Activated gamma-delta T cell treated with anti-CD3 and anti-CD28 coated beads, Interleukin-2, amount 50 U/mL, for 16 hours (primary cell): ENCODE data around the gene USP48.
"Not testable (repeated sequence)": the region's sequence is repeated elsewhere in the genome, so short reads cannot be mapped to it uniquely, and the experiment has no call there.

Experiments used
- DNase-seq: peaks from one replicate; pipeline ENCODE4 v3.0.0-alpha.2; 2020; ENCODE audit warnings: low read depth

The USP48 gene

DNA sequence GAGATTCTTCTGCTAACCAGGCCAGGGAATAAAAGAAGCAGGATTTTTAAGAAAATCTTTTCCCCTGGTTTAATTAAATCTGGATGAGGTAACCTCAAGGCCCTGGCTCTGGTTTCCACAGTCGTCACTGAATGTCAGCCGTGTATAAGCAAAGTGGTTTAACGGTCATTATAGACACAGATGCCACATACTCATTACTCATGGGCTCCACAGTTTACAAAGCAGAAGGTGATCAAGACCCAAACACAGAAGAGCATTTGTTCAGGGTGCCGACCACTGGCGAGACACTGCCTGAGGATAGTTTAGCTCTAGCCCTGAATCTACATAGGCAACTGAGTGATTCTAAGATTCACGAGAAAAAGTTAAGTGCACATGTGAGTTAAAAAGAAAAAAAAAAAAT is 86.0 kb downstream of the USP48 start:
- DNase-seq = no peak

DNA sequence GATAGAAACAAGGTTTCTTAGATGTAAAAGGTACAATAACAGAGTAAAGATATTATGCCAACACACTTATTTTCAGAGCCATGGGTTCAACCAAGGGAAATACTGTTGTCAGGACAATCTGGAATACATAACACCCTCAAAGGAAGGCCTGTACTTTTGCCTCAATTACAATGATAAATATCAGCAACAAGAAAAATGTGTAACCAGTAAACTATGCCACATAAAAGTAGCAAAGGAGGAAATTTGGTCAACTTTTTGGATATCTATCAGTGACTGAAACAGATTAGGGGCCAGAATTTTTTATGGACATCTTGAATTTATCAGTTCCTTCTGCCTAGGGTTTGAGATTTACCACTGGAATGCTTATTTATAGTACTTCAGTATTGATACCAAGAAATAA is 89.2 kb downstream of the USP48 start:
- no peak for DNase-seq

DNA sequence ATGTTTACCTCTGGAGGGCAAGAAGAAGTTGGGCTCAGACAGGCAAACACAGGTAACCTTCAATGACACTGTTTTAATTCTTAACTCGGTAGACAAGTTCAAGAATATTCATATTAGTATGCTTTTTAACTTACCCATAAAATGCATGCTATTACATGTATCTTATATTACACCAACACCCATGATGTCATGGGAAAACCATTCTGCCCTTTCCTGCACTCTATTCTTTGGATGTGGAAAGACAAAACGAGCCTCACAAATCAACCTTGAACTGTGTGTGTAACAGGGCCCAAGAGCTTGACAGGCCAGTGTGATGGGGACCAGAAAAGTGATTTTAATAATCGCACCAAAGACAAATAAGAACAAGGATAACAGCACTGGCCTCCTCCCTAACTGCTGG is 91.2 kb downstream of the USP48 start:
- no peak for DNase-seq

DNA sequence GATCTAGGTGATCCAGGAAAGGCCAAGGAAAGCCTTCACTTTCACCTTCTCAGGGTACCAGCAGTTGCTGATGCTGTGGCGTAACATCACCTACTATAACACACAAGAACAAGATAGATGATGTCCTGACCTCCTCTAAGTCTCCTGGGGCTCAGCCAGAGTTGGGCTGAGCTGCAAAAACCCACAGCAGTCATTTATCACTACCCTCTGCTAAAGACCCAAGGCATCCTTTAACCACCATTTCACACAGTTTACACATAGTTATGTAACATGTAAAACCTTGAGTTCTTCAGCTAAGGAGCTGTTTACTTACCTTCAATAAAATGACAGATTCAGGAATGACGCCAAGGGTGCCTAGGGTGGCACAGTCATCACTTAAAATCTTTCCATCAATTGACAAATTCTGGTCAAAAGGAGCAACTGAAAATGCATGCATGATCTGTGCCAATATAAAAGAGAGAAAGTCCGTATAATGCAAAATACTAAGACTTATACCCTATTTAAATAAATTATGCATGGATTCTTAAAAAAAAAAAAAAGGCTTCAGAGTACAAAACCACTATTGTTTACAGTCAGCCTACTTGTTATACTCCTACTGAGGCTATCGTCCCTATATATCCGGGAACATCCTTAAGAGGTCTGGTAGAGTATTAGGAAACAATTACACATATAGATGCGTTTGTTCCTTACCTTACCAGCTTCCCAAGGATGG is 93.1 kb downstream of the USP48 start:
- no peak for DNase-seq

DNA sequence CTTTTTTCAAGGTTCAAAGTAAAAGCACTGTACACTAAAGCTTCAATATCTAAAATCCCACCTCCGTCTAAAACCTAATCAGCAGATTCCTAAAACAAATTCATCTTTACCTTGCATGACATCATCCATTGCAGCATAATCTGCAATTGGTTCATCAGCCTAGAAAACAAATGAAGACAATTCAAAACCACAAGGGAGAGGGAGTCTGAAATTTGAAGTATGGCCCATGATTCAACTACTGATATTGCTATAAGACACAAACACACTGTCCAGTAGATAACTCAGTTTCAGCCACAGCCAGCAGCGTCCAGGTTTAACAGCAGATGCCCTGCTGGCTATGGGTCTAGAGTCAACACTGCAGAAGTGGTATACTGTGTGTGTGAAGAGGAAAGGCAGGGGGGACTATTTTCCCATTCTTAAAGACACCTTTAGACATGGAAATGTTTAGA is 95.8 kb downstream of the USP48 start:
- no peak for DNase-seq

DNA sequence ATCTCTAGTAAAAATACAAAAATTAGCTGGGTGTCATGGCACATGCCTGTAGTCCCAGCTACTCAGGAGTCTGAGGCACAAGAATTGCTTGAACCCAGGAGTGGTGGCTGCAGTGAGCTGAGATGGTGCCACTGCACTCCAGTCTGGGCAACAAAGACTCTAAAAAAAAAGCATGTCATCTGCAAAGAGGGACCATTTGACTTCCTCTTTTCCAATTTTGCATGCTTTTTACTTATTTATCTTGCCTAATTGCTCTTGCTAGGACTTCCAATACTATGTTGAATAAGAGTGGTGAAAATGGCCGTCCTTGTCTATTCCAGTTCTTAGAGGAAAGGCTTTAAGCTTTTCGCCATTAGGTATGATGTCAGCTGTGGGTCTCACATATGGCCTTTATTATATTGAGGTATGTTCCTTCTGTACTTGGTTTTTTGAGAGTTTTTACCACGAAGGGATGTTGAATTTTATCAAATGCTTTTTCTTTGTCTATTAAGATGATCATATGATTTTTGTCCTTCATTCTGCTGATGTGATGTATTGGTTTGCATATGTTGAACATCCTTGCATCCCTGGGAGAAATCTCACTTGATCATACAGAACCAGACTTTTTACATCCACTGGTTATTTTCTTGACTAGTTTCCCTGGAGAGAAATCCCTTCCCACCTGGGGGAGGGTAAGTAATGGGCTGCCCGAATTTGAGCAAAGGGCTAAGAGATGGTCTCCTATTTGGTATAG is 96.8 kb downstream of the USP48 start:
- no peak for DNase-seq

DNA sequence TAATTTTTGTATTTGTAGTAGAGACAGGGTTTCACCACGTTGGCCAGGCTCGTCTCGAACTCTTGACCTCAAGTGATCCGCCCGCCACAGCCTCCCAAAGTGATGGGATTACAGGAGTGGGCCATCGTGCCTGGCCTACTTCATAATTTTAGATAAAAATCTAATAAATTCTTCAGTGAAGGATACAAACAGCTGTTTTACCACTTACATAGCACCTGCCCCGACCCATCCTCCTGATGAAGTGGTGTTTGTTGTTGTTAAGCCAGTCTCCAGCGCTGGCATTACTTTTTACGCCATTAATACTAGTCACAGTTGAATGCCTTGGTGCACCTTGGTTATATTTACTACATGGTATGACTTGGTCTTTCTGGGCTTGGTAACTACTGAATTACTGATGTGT is 101.5 kb downstream of the USP48 start:
- no peak for DNase-seq

DNA sequence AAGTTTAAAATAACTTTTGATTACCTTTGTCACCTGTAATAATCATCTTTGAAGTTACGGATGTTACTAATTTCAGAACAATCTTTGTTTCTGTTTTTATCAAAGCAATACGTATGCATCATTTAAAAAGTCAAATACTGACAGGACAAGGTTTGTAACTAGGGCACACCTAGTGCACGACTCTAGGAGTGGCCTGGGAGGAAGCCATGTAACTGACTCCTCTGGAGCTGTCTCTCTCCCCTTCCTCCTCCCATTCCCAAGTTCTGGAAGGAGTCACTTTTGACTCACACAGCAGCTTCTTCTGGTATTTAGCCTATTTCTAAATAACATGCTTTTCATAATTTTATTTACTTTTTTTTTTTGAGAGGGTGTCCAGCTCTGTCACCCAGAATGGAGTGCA is 102.0 kb downstream of the USP48 start:
- no peak for DNase-seq

DNA sequence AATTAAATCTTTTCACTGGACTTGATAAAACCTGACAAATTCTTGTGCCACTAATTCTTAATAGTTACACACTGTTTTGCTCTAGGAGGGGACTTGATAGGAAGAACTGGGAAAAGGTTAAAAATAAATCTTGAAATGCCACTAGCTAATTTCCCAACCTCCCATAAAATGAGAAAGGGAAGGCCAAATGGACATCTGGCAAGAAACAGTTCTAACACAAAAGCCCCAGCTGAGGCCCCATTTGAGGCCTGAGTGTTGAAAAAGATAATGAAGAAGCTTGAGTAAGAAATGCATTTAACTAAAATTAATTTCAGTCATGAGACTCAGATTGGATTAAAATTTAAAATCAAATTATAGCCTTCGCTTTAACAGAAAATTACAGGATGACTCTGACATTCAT is 102.6 kb downstream of the USP48 start:
- DNase-seq = no peak

DNA sequence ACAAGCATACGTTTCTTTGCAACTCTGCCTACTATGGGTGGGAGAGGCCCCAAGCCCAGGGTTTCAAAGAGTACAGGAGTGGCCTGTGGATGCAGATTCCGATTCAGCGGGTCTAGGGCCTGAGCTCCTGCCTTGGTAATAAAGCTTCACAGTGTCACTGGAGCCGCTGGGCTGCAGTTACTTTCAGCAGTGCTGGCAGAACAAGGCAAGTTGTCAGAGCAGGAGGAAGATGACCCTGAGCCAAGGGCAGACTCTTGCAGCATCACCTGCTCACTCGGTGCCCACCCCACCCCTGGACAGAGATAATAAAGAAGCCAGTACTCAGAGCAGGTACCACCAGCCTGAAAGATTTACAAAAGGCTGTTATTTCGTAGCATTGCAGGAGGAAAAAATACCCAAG is 105.8 kb downstream of the USP48 start:
- no peak for DNase-seq

DNA sequence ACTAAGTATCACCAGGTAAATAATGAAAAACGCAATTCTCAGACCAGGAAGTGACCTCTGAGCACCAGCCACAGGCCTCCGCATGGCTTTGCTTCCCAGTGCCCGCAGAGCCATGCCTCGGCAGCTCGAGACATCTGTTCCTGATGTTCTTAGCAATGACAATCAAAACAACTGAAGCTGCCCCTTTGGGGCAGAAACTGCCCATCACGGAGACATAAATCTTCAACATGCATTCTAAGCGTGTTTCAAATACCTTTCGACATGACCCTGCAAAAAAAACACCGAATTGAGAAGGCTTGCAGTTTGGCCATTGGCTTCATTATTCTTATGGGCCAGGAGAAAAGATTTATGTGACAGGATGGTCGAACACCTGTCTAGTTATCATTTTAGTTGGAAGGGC is 108.0 kb downstream of the USP48 start:
- DNase-seq = no peak

DNA sequence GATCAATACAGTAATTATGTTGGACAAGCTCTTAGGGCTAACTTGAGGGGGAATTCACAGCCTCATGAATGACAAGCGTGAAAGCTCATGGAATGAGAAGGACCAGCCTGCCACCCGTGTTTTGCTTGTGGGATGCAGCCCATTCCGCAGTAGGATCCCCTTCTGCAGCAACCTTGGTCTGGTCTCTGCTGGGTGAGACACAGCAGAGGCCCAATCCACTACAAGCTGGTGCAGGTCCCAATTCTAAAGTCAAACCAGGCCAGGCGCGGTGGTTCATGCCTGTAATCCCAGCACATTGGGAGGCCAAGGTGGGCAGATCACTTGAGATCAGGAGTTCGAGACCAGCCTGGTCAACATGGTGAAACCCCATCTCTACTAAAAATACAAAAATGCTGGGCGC is 109.1 kb downstream of the USP48 start:
- not testable (repeated sequence) for DNase-seq

DNA sequence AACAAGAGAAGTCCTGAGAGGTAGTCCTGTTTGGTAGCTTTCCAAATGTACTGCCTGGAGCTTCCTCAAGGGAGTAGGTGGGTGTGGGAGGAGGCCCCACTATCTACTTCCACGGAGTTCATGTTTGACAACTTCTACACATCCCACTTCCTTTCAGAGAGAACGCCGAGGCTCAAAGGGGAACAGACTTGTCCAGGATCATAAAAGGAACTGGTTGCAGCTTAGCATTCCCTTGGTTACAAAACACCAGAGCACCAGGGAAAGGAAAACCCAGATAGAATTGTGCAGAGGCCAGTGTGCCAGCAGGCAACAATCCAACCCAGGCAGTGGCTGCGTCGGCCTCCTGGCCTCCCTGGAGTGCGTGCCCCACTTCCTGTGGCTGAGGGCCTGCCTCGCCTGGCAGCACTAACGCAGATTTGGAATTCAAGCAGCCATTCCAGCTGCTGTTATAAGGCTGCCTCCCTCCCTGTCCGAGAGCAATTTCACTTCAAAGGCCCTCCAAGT is 109.6 kb downstream of the USP48 start:
- no peak for DNase-seq

DNA sequence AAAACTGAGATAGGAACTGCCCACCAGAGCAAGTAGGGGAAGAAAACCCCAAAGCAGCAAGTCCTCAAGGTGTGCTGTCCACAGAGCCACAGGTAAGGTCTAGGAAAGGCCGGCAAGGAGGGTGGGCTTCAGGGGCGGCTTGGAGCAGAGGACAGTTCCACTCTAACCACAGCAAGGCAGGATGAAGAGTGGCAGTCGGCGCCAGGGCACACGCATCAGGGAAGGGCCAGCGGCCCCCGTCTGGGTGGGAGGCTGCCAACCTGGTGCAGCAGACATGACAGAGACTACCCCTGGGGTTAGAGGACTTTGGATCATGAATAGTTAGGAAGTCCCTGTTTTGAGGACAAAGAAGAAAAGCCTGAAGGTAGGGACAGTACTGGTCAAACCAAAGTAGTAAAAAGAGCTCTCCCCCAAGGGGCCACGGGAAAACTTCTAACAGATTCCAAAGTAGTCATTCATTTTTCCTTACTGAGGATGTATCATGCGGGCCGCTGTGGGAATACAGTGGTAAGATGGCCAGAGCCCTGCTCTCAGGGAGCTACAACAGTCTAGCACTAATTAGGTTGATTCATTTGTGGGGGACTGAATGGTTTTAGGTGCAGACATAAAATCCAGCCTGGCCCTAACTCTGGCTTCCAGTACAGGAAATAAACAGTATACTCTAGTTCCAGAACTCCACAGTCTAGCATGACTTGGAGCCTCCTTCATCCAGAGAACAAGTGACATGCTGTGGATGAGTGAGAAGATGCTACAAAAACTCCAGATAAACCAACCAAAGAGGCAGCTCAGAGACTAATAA is 110.3 kb downstream of the USP48 start:
- no peak for DNase-seq

DNA sequence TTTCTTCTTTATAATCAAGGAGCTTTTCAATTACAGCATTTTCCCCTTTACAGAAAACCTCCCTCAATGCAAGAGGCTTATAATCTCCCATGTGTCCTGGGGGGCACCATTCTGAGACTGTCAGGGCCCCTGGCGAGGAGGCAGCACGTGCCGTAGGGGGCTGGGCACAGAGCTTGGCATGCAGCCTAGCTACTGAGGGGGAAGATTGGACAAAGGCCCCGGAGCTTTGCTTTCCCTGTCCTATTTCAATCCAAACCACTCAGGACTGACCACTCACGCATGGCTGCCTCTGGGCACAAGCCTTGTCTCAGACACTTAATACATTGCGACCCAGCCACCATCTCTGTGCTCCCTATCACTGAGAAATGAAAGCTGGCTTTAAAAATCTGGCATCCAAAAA is 111.0 kb downstream of the USP48 start:
- DNase-seq = no peak

DNA sequence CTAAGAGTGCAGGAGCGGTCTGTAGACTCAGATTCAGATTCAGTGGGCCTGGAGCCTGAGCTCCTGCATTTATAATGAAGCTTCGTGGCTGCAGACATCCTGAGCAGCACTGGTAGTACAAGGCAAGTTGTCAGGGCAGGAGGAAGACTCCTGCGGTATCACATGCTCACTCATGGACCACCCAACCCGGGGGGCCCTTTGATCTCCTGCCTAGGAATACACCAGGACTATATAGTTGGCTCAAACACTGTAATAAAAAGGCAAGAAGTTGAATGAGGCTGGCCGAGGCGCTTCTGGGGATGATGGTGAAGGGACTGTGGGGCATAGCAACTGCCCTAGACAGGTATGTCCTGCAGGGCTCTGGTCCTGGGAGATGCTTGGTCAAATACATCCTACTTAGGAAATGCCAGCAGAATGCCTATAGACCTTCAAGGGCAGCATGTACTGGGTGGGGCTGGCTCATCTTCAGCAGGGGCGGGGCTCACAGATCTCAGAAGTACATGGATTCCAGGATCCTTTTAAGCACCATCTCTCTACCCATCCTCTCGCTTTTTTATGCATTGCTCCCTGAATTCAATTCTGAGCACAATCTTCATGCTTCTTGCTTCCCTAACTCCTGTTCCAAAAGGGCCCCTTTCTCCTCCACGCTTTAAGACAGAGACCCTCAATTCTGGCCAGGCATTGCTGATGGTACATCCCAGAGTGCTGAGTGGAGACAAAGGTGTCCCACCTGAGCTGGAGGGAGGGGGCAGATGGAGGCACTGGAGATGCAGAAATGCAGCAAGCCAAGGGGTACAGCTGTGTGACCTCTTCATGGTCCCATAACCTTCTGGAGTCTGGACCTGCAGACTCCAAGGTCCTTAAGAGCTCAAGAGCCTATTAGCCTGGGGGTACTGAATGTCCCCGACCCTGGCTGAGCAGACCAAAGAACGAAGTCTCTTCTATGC is 111.7 kb downstream of the USP48 start:
- no peak for DNase-seq

DNA sequence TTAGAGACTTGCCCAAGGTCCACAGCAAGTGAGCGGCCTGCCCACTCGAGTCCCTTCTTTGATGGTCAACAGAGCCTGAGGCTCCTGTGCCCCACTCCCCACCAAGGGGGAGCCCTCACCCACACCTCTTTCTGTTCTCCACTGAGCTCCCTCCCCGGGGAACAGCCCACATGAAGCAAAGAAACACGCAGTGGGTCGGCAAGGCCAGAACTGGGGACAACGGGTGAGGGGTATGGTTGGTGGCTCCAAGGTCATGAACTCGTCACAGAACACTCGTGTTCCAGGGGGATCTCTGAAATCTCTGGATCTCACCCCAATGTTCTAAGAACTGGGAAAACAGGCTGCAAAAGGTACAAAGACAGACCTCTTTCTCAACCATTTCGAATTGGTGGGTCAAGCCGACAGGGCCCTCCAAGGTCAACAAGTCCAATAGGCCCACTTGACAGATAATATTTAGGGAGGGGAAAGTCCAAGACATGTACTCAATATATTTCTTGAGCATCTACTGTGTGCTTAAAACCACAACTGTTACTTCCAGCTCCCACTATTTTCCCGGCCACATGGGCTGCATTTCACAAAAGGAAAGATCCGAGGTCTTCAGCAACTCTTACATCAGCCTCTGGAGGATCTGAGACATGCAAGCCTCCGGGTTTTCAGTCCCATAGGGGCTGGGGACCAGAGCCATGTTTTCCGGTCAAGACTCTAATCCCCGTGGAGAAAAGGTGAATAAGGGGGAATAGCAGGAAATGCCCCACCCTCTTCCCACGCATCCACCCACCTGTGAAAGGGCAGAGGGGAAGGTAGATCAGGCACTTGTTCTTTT is 112.7 kb downstream of the USP48 start:
- DNase-seq = no peak

DNA sequence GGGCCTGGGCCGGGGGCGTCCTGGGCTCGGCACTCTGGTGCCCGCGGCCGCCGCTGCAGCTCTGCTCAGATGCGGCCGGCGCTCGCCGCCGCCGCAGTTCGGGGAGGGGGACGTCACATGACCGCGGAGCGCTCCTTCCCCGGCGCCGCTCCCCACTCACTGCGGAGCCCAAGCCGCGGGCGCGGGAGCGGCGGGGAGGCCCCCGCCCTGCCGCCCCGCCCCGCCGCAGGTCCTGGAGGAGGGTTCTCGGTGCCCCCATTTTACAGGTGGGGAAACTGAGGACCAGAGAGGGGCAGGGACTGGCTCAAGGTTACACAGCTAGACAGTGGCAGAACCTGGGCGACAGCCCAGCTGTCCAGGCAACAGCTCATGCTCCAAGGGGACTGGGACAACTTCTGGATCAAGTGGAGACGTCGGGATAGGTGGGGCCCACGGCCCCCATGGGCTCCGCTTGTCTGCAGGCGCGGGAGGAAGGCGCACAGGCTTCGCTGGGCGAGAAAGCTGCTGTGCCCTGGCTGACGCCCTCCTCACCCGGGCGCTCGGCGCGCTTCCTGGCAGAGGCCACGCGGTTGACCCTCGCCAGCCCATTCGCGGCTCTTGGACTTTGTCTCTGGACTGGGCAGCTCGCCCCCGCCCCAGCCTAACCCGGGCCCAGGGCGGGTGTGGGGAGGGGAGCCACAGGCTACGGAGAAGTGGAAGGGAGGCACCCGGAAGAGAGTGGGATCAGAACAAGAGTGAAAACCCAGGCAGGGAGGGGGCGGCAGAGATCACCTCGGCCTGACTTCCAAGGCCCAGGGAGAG is 113.5 kb downstream of the USP48 start, which contains the start of gene RAP1GAP:
Gene RAP1GAP, minus strand, starts transcription at position 100 of the 801 bp plus-strand sequence. CDS start 49,325 bp downstream, outside the sequence.
- no peak for DNase-seq

DNA sequence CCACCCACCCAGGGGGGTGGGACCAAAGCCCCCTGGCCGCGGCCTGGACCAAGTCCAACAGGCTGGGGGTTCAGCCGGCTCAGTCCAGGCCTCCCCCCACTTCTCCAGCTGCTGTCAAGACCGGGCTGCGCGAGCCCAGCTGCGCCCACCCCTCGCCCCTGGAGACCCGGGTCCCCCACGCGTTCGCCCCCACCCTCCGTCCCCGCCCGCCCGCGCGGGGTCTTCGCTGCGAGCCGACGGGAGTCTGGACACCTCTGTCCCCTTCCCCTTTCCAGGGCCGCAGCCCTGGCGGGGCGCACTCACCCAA is 114.0 kb downstream of the USP48 start:
- DNase-seq = no peak
